Fibroblast of skin of right quadriceps (primary cell): ENCODE measurements around the gene ABCC5.

Experiments
- DNase-seq: peaks from one replicate; pipeline ENCODE4 v3.0.0-alpha.2; 2013

The ABCC5 gene

GRCh38 chr3:183918178-183918577 lies 99.5 kb downstream of the ABCC5 start:
- no peak for DNase-seq

GRCh38 chr3:183917776-183918175 lies 99.9 kb downstream of the ABCC5 start:
- no peak for DNase-seq

DNA sequence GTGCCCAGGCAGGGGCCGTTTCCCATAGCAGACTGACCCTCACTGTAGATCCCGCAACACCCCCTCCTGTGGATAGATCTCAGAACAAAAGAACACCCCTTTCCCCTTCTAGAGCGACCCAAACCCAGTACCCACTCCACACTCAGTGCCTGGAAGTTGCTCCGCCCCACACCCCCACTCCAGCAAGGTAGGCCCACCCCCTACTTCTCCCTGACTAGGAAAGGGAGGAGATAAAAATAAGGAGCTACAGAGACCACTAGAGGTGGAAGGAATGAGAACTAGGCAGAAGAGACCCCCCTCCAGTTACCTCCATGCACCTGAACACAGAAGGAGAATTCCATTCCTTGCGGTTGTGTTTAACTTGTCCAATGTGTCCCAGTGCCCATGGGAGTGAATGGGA lies 102.8 kb downstream of the ABCC5 start:
- DNase-seq, result no peak

GRCh38 chr3:183913580-183913920 lies 104.1 kb downstream of the ABCC5 start:
- DNase-seq, result no peak

- no peak for DNase-seq
Observed at GRCh38 chr3:183912895-183913579, 104.6 kb downstream of the ABCC5 start.

- DNase-seq, result no peak
Observed at GRCh38 chr3:183911763-183912506, 105.7 kb downstream of the ABCC5 start.

GRCh38 chr3:183911087-183911486 lies 106.6 kb downstream of the ABCC5 start:
- DNase-seq, result no peak

DNA sequence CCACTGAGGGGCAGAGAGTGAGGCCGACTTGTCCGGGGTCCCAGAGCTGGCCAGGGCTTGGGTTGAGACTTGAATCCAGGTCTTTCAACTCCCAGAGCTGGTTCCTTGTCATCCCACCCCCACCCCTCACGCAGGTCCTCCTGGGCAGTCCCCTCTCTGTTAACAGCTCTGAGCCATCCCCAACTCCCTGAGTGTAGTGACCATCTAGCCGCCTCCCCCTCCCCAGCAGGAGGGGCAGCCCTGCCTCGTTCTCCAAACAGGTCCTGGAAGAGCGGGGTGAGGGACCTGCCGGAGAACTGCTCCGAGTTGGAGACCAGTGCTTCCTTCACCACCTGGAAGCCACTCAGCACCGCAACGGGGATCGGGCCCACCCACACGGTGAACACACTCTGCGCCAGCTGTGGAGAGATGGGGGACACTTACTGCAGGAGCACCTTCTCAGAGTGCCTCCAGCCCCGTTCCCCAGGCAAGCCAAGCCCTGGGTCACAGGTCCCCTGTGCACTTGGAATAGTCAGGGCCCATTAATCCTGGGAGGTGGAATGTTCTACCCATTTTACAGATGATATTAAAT lies 108.6 kb downstream of the ABCC5 start:
- no peak for DNase-seq

DNA sequence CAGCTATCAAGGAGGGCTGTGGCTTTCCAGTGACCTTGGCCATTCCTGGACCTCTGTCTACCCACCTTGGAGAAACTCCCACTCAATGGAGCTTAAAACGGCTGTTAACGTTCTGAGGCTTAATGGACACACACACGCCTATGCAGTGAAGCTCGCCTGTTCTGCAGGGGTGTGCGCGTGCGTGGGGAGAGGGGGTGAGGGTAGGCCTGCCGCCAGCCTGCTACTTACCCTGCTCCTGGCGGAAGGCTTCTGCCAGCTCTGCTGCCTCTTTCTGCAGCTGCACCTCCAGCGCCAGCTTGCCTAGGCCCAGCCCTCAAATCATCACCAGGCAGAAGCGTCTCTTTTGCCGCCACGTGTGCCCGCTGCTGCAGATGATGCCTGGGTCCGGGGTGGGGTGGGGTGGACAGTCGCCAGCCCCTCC lies 109.8 kb downstream of the ABCC5 start:
- no peak for DNase-seq

DNA sequence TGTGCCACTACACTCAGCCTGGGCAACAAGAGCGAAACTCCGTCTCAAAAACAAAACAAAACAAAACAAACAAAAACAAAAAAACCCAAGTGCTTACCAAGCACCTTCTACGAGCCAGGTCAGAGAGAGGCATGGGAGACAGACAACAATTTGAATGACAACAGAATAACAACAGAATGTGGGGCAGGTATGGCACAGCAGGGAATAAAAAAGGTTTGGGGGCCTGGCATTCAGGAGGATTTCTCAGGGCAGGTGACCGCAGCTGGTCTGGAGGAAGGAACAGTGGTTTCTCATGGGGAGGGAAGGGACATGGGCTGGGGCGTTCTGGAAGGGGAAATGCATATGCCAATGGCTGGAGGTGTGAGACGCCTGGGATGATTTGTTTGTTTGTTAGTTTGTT lies 110.5 kb downstream of the ABCC5 start:
- DNase-seq, result no peak

GRCh38 chr3:183906234-183906921 lies 111.3 kb downstream of the ABCC5 start:
- no peak for DNase-seq

GRCh38 chr3:183904833-183905780 lies 112.6 kb downstream of the ABCC5 start:
- DNase-seq, result no peak

DNA sequence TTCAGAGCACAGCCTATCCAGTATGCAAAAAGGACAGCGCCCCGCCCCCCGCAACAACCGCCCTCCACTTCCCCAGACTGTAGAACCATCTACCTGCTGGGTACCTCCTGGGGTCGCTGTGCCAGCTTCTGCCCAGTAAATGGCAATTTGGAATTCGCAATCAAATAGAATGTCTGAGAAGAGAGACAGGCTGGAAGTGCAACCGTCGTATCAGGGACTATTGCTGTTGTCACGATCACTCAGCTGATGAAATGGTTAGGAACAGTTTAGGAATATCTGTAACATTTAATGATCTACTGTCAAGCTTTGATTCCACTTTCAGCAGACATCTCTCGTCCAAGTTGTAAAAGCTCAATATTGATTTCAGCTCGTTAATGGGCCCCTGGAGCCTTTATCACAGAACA lies 119.7 kb downstream of the ABCC5 start:
- no peak for DNase-seq

DNA sequence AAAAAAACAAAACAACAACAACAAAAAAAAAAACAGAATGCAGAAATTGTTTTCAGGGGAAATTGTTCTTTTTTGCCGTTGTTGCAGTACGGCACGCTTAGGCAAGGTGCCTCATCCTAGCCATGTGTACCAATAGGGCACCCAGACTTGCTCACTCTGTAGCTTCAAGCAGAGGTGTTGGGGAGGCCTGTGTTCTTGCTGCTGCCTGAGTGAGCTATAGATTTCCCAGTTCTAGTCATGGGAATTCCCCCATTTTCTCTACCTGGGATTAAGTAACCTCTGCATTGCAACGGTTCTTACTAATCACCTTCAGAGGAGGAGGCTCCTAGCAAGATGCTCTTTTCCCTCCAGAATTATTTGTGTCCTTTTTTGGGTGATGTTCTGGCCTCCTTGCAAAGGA lies 120.1 kb downstream of the ABCC5 start:
- DNase-seq, result no peak

GRCh38 chr3:183896610-183897009 lies 121.1 kb downstream of the ABCC5 start:
- DNase-seq, result no peak

DNA sequence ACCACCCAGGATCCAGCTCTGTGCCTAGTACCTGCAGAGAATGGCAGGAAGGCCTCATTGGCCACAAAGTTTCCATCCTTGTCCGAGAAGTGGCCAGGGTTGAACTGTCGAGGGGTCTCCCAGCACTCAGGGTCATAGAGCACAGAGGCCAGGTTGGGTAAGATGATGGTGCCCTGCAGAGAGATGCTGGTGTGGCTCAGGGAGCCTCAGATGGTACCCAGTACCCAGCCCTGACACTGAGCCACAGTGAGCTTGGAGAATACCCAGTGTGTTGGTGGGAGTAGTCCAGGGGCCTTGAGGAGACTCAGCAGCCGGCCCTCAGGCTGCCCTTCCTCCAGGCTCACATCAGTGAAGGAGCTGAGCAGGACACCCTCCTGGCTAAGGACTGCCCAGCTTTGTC lies 121.5 kb downstream of the ABCC5 start:
- no peak for DNase-seq

GRCh38 chr3:183895774-183896173 lies 121.9 kb downstream of the ABCC5 start:
- DNase-seq, result no peak

DNA sequence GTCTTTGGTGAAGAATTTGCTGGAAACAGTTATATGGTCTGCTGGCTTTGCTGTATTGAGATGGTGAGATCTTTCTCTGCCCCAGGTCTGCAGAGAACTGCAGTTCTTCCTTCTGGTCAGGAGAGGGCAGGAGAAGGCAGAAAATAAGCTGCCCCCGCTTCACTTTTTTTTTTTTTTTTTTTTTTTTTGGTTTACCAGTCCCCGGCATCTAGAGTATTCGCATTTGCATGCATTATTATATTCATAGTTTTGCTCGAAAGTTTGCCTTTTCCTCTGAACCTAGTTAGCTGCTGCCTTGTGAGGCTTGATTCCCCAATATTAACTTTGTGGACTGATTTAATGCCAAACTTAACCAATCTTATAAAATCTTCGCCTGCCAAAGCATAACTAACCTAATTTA lies 122.4 kb downstream of the ABCC5 start:
- peak; percentile 52 for DNase-seq

DNA sequence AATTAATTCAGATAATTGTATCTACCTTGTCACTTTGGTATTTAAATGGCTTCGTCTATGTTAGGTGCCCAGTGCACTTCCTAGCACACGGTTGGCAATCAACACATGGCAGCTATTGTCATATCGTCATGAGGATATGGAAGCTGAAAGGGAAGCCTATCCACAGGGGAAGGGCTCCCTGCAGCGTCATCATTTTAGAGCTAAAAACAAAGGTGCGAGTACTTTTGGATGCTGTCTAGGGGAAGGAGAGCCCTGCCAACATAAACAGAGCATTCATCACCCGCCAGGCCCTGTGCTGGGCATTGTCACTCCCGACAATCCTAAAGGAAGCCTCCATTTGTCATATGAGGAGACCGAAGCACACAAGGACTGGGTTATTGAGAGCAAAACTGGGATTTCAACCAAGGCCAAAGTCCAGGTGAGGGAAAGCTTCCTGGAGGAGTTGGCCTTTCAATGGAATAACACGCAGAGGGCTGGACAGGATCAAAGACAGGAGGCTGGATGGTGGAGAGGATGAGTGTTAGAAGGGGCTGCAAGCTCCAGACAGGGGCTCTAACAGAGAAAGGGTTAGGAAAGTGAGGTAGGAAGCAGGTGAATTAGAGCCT lies 125.0 kb downstream of the ABCC5 start:
- DNase-seq, result no peak

DNA sequence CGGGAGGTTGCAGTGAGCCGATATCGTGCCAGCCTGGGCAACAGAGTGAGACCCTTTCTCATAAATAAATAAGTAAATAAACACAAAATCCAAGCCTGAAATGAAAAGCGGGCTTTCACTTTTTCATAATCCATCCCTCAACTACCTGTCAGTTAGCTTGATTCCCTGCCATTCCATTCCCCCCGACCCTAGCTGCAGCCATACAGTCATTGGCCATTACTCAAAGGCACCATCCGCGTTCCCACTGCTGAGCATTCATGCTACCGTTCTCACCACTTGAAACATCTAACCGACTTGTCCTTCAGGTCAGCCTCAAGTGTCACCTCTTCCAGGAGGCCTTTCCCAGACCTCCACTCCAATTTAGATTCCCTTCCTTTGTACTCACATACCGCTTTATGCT lies 131.9 kb downstream of the ABCC5 start:
- no peak for DNase-seq

DNA sequence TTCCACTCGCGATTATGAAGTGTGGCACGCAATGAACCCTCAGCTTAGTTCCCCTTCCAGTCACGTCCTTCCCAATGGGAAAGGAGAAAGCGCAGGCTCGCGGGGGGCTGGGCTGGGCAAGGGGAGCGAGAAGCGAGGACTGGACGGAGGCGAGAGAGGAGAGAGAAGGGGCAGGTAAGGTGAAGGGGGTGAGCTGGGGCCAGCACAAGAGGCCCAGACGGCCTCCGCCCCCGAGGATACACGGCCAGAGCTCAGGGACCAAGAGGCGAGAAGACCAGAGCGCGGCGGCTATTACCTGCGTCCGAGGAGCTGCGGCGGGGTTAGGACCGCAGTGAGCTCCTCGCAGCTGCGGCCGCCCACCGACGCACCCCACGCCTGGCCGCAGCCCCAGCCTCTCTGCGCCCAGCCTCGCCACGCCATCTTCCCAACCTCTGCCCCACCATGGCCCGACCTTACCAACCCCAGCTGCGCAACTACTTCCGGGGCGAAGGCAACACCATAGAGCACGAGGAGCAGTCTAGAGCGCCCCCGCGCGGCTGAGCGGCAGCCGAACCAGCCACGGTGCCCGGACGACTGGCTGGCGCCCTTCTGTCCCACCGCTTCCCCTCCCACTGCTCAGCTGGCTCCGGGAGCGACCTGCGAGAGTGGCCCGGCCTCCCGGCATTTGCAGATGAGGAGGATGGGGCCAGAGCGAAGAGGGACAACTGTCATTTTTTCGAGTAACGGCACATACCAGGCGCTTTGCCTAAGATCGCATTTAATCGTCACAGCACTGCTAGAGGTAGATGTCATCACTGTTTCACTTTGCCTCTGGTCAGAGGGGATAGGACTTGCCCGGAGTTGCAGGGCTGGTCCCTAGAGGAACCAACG lies 133.0 kb downstream of the ABCC5 start, which contains the start of gene PARL:
Gene PARL (minus strand): TSS at position 454 of the 870 bp plus-strand sequence. CDS start 34 bp downstream, at position 420.
- peak; percentile 86 for DNase-seq
